A549 (cell line): ENCODE measurements around the gene KRT81. TPM values are rescaled to one million over a fixed set of nuclear protein-coding genes. Genes with fewer than 3 reads are reported as not detected.
A peak's percentile ranks its signal among the peaks of the same experiment; 100 is the strongest.

ENCODE experiments used
- BHLHE40 ChIP-seq: IDR thresholded peaks from 2 replicates; pipeline ENCODE4 v1.6.1; 2012; ENCODE audit warnings: low read depth, low read length, inconsistent platforms
- CBX2 ChIP-seq: fragments of 200-600 bp; sonication (generic); IDR thresholded peaks from 2 replicates; pipeline ENCODE4 v1.6.1; 2016; ENCODE audit warnings: low read depth, mild to moderate bottlenecking, borderline replicate concordance
- CBX8 ChIP-seq: fragments of 200-600 bp; sonication (generic); IDR thresholded peaks from 2 replicates; pipeline ENCODE4 v1.6.1; 2016
- CHD4 ChIP-seq: fragments of 200-600 bp; sonication (generic); IDR thresholded peaks from 2 replicates; pipeline ENCODE4 v1.6.1; 2016; ENCODE audit warnings: antibody characterized with exemption, mild to moderate bottlenecking, borderline replicate concordance
- EHMT2 ChIP-seq: fragments of 200-600 bp; sonication (generic); IDR thresholded peaks from 2 replicates; pipeline ENCODE4 v1.6.1; 2016; ENCODE audit warnings: antibody characterized with exemption, low read depth, mild to moderate bottlenecking, moderate library complexity
- ESRRA ChIP-seq: fragments of 150-350 bp; IDR thresholded peaks from 2 replicates; pipeline ENCODE4 v1.6.1; 2014; ENCODE audit warnings: mild to moderate bottlenecking, low read length, borderline replicate concordance
- FOXS1 ChIP-seq: fragments of 250-450 bp; sonication (Bioruptor Pico); IDR thresholded peaks from 2 replicates; pipeline ENCODE4 v1.5.0; 2020; ENCODE audit warnings: mild to moderate bottlenecking, moderate library complexity
- GATA3 ChIP-seq: IDR thresholded peaks from 2 replicates; pipeline ENCODE4 v1.6.1; 2012; ENCODE audit warnings: borderline replicate concordance
- HEYL ChIP-seq: fragments of 250-450 bp; sonication (Bioruptor Pico); IDR thresholded peaks from 2 replicates; pipeline ENCODE4 v1.8.0; 2021; ENCODE audit warnings: mild to moderate bottlenecking, moderate library complexity
- HOXB13 ChIP-seq: fragments of 250-450 bp; sonication (Bioruptor Pico); IDR thresholded peaks from 2 replicates; pipeline ENCODE4 v1.5.0; 2020; ENCODE audit warnings: low read depth, mild to moderate bottlenecking, moderate library complexity
- HOXB5 ChIP-seq: fragments of 250-450 bp; sonication (Bioruptor Pico); IDR thresholded peaks from 2 replicates; pipeline ENCODE4 v1.5.0; 2020; ENCODE audit warnings: mild to moderate bottlenecking, moderate library complexity
- JUN ChIP-seq, 2 experiments: fragments of >200 bp; sonication (Bioruptor Twin); formaldehyde crosslinking; IDR thresholded peaks; 2 replicates in 1 of 2; 3 replicates in 1 of 2; pipeline ENCODE4 v1.6.1; 2016 to 2017
- JUNB ChIP-seq: fragments of >200 bp; sonication (Bioruptor Twin); formaldehyde crosslinking; IDR thresholded peaks from 2 replicates; pipeline ENCODE4 v1.6.1; 2016
- NFE2L2 ChIP-seq: fragments of 150-350 bp; conservative IDR thresholded peaks from 2 replicates; pipeline ENCODE4 v1.6.1; 2014; ENCODE audit warnings: low read length
- NPAS2 ChIP-seq: fragments of 250-450 bp; sonication (Bioruptor Pico); IDR thresholded peaks from 2 replicates; pipeline ENCODE4 v1.8.0; 2022; ENCODE audit warnings: mild to moderate bottlenecking, moderate library complexity, borderline replicate concordance
- NR3C1 ChIP-seq: fragments of >200 bp; sonication (Bioruptor Twin); formaldehyde crosslinking; IDR thresholded peaks from 3 replicates; pipeline ENCODE4 v1.6.1; 2017
- POLR2AphosphoS2 ChIP-seq: conservative IDR thresholded peaks from 2 replicates; pipeline ENCODE4 v1.6.1; 2012; ENCODE audit warnings: low read length, improper control_type of control experiment, inconsistent platforms
- RARB ChIP-seq: fragments of 250-450 bp; sonication (Bioruptor Pico); IDR thresholded peaks from 2 replicates; pipeline ENCODE4 v1.8.0; 2021; ENCODE audit warnings: mild to moderate bottlenecking, moderate library complexity
- RCOR1 ChIP-seq: fragments of 150-350 bp; IDR thresholded peaks from 2 replicates; pipeline ENCODE4 v1.6.1; 2014; ENCODE audit warnings: antibody characterized with exemption, low read length, low read depth
- RFX5 ChIP-seq: fragments of 450-650 bp; IDR thresholded peaks from 2 replicates; pipeline ENCODE4 v1.7.1; 2014; ENCODE audit warnings: antibody characterized with exemption, mild to moderate bottlenecking, moderate library complexity
- RNF2 ChIP-seq: fragments of 200-600 bp; sonication (generic); IDR thresholded peaks from 2 replicates; pipeline ENCODE4 v1.6.1; 2016; ENCODE audit warnings: low read depth, mild to moderate bottlenecking, antibody characterized with exemption, moderate library complexity, borderline replicate concordance
- SREBF2 ChIP-seq: fragments of 450-650 bp; IDR thresholded peaks from 2 replicates; pipeline ENCODE4 v1.6.1; 2014; ENCODE audit warnings: mild to moderate bottlenecking, moderate library complexity
- TFCP2L1 ChIP-seq: fragments of 250-450 bp; sonication (Bioruptor Pico); IDR thresholded peaks from 2 replicates; pipeline ENCODE4 v1.5.0; 2021; ENCODE audit warnings: mild to moderate bottlenecking
- TP53 ChIP-seq: fragments of 250-450 bp; sonication (Bioruptor Pico); IDR thresholded peaks from 2 replicates; pipeline ENCODE4 v1.5.0; 2021; ENCODE audit warnings: mild to moderate bottlenecking, moderate library complexity
- ZC3H11A ChIP-seq: fragments of 450-650 bp; IDR thresholded peaks from 2 replicates; pipeline ENCODE4 v1.6.1; 2014; ENCODE audit warnings: antibody characterized with exemption, mild to moderate bottlenecking
- ZFP36 ChIP-seq: fragments of 450-650 bp; IDR thresholded peaks from 2 replicates; pipeline ENCODE4 v1.6.1; 2014; ENCODE audit warnings: borderline replicate concordance; ENCODE audit not compliant: partially characterized antibody
- ZNF302 ChIP-seq: fragments of 250-450 bp; sonication (Bioruptor Pico); IDR thresholded peaks from 2 replicates; pipeline ENCODE4 v1.9.0; 2021; ENCODE audit warnings: inconsistent platforms, mild to moderate bottlenecking, moderate library complexity
- polyA plus RNA-seq, 4 experiments: library from polyadenylated mRNA; depleted of rRNA in 3 of 4; stranded (reverse); fragments of >200 nt; fragmentation: RNase III in 1 of 4; extraction: RNeasy Plus Mini Kit Qiagen cat#74134 plus additional on column Dnase treatment in 1 of 4; gene quantifications; 2 replicates in 3 of 4; 3 replicates in 1 of 4; pipeline ENCODE4 v1.2.3, GENCODE V29; 2011 to 2017
- TF ChIP-seq, protein P1 (sequence below): fragments of 150-350 bp; IDR thresholded peaks from 2 replicates; pipeline ENCODE4 v1.6.1; 2014; ENCODE audit warnings: low read depth, mild to moderate bottlenecking, low read length
- TF ChIP-seq, protein P2 (sequence below): IDR thresholded peaks from 2 replicates; pipeline ENCODE4 v1.6.1; 2012
- TF ChIP-seq, protein P3 (sequence below): fragments of 450-650 bp; IDR thresholded peaks from 2 replicates; pipeline ENCODE4 v1.6.1; 2014; ENCODE audit warnings: antibody characterized with exemption
- TF ChIP-seq, protein P4 (sequence below): fragments of 250-450 bp; sonication (Bioruptor Pico); IDR thresholded peaks from 2 replicates; pipeline ENCODE4 v1.5.0; 2021; ENCODE audit warnings: mild to moderate bottlenecking, moderate library complexity, borderline replicate concordance
- TF ChIP-seq, protein P5 (sequence below): fragments of 200-600 bp; sonication (generic); IDR thresholded peaks from 2 replicates; pipeline ENCODE4 v1.6.1; 2016; ENCODE audit warnings: antibody characterized with exemption, mild to moderate bottlenecking, moderate library complexity
- TF ChIP-seq, protein P6 (sequence below): fragments of >200 bp; sonication (Bioruptor Twin); formaldehyde crosslinking; IDR thresholded peaks from 2 replicates; pipeline ENCODE4 v1.6.1; 2016
- TF ChIP-seq, protein P7 (sequence below): IDR thresholded peaks from 2 replicates; pipeline ENCODE4 v1.6.1; 2012

Gene KRT81
- polyA plus RNA-seq, 2 of the 4 experiments (the other 2 are of a cell fraction), result 1,799 to 3,643 TPM

DNA sequence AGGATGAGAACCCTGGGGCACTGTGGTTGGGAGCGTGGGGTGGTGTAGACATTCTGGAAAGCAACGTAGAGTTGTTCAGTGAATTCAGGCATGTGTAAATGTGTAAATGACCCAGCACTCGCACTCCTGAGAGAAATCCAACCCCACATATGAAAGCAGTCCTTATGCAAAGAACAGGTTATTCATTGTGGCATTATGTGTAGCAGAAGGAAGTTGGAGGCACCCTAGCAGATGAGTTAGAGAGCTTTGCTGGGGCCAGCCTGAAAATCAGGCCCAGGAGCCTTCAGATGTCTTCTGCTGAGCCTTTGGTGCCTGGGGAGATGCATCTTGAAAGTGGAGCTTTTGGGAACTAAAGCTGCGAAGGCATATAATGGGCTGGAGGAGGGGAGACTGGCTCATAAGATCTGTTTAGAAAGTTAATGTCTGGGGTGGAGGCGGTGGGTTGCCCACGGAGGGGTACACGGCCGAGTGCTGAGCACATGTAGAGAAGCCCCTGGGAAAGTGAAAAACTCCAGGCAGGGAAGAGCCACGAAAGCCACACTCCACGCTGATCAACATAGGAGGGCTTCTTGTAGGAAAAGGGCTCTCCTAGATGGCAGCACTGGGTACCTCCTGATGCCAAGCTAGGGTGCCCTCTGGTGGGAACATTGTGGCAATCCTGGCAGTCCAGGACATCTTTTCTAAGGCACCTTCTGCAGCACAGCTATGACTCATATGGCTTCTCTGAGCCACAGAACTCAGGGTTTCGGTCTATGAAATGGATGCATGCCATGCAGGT is 35.9 kb upstream of the KRT81 start (continued):
- TF ChIP-seq CHD4 (no peak), ZFP36 (peak; percentile 86), CBX8 (no peak), HOXB13 (CRISPR knock-in tag) (peak; percentile 82), JUN (IDR thresholded peaks at IDR 0.05) (peak in 1 of 2 experiments; percentile 59; a peak in 2 of 5 replicates), RCOR1 (0 out of 2 replicates have a peak, but pooled peaks have one; percentile 15), TFCP2L1 (CRISPR knock-in tag) (no peak), HOXB5 (CRISPR knock-in tag) (no peak; the same call in 1 of the 2 replicates), TP53 (CRISPR knock-in tag) (peak; percentile 78), NPAS2 (CRISPR knock-in tag) (no peak), NFE2L2 (no peak), FOXS1 (CRISPR knock-in tag) (peak; percentile 60; the same call in 1 of the 2 replicates), RFX5 (no peak), NR3C1 (no peak), SREBF2 (no peak), ESRRA (no peak; the same call in 1 of the 2 replicates), RARB (no peak), ZC3H11A (no peak), ZNF302 (no peak), GATA3 (no peak; the same call in 1 of the 2 replicates), JUNB (peak; percentile 46; the same call in 1 of the 2 replicates), BHLHE40 (no peak), POLR2AphosphoS2 (no peak), EHMT2 (no peak), CBX2 (no peak), RNF2 (no peak), HEYL (CRISPR knock-in tag) (no peak)
- TF ChIP-seq, protein P1, sequence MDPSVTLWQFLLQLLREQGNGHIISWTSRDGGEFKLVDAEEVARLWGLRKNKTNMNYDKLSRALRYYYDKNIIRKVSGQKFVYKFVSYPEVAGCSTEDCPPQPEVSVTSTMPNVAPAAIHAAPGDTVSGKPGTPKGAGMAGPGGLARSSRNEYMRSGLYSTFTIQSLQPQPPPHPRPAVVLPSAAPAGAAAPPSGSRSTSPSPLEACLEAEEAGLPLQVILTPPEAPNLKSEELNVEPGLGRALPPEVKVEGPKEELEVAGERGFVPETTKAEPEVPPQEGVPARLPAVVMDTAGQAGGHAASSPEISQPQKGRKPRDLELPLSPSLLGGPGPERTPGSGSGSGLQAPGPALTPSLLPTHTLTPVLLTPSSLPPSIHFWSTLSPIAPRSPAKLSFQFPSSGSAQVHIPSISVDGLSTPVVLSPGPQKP, result no peak
- TF ChIP-seq, protein P2, sequence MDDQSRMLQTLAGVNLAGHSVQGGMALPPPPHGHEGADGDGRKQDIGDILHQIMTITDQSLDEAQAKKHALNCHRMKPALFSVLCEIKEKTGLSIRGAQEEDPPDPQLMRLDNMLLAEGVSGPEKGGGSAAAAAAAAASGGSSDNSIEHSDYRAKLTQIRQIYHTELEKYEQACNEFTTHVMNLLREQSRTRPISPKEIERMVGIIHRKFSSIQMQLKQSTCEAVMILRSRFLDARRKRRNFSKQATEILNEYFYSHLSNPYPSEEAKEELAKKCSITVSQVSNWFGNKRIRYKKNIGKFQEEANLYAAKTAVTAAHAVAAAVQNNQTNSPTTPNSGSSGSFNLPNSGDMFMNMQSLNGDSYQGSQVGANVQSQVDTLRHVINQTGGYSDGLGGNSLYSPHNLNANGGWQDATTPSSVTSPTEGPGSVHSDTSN, result no peak; the same call in 1 of the 2 replicates
- TF ChIP-seq, protein P3, sequence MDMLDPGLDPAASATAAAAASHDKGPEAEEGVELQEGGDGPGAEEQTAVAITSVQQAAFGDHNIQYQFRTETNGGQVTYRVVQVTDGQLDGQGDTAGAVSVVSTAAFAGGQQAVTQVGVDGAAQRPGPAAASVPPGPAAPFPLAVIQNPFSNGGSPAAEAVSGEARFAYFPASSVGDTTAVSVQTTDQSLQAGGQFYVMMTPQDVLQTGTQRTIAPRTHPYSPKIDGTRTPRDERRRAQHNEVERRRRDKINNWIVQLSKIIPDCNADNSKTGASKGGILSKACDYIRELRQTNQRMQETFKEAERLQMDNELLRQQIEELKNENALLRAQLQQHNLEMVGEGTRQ, result no peak
- TF ChIP-seq, protein P4, sequence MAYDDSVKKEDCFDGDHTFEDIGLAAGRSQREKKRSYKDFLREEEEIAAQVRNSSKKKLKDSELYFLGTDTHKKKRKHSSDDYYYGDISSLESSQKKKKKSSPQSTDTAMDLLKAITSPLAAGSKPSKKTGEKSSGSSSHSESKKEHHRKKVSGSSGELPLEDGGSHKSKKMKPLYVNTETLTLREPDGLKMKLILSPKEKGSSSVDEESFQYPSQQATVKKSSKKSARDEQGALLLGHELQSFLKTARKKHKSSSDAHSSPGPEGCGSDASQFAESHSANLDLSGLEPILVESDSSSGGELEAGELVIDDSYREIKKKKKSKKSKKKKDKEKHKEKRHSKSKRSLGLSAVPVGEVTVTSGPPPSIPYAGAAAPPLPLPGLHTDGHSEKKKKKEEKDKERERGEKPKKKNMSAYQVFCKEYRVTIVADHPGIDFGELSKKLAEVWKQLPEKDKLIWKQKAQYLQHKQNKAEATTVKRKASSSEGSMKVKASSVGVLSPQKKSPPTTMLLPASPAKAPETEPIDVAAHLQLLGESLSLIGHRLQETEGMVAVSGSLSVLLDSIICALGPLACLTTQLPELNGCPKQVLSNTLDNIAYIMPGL (CRISPR knock-in tag), result no peak
- TF ChIP-seq, protein P5, sequence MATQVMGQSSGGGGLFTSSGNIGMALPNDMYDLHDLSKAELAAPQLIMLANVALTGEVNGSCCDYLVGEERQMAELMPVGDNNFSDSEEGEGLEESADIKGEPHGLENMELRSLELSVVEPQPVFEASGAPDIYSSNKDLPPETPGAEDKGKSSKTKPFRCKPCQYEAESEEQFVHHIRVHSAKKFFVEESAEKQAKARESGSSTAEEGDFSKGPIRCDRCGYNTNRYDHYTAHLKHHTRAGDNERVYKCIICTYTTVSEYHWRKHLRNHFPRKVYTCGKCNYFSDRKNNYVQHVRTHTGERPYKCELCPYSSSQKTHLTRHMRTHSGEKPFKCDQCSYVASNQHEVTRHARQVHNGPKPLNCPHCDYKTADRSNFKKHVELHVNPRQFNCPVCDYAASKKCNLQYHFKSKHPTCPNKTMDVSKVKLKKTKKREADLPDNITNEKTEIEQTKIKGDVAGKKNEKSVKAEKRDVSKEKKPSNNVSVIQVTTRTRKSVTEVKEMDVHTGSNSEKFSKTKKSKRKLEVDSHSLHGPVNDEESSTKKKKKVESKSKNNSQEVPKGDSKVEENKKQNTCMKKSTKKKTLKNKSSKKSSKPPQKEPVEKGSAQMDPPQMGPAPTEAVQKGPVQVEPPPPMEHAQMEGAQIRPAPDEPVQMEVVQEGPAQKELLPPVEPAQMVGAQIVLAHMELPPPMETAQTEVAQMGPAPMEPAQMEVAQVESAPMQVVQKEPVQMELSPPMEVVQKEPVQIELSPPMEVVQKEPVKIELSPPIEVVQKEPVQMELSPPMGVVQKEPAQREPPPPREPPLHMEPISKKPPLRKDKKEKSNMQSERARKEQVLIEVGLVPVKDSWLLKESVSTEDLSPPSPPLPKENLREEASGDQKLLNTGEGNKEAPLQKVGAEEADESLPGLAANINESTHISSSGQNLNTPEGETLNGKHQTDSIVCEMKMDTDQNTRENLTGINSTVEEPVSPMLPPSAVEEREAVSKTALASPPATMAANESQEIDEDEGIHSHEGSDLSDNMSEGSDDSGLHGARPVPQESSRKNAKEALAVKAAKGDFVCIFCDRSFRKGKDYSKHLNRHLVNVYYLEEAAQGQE, result no peak
- TF ChIP-seq, protein P6, sequence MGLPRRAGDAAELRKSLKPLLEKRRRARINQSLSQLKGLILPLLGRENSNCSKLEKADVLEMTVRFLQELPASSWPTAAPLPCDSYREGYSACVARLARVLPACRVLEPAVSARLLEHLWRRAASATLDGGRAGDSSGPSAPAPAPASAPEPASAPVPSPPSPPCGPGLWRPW, result no peak
- TF ChIP-seq, protein P7, sequence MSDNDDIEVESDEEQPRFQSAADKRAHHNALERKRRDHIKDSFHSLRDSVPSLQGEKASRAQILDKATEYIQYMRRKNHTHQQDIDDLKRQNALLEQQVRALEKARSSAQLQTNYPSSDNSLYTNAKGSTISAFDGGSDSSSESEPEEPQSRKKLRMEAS, result peak; percentile 85
